Activated B cell treated with CpG ODN at 0.5 μM for 24 hours (primary cell): ENCODE results near the gene MYO1E. TPM values are rescaled to one million over a fixed set of nuclear protein-coding genes. Genes with fewer than 3 reads are reported as not detected.

ENCODE experiments used
- ATAC-seq: fragments of 200-7000 bp; cut with Tn5 transposase; one replicate; pipeline ENCODE4 v1.10.0; 2021; ENCODE audit warnings: low read depth, mild to moderate bottlenecking, moderate library complexity
- CTCF ChIA-PET: fragments of 350-600 bp; sonication (Branson Sonifier 250); formaldehyde crosslinking; loops from one replicate; lab custom pipeline; 2021; ENCODE audit warnings: antibody characterized with exemption; lab: Charles Lee
- POLR2A ChIA-PET: fragments of 350-600 bp; sonication (Branson Sonifier 250); formaldehyde crosslinking; loops from one replicate; lab custom pipeline; 2021; ENCODE audit warnings: antibody characterized with exemption; lab: Charles Lee
- DNase-seq: peaks from one replicate; pipeline ENCODE4 v3.0.0; 2022
- H3K27ac Mint-ChIP-seq: one replicate; pipeline ENCODE4 v1.8.0; 2020; ENCODE audit warnings: mixed read lengths
- H3K27me3 Mint-ChIP-seq: one replicate; pipeline ENCODE4 v1.8.0; 2021; ENCODE audit warnings: mixed read lengths
- H3K36me3 Mint-ChIP-seq: one replicate; pipeline ENCODE4 v1.8.0; 2021; ENCODE audit warnings: low read depth, mixed read lengths
- H3K4me1 Mint-ChIP-seq: one replicate; pipeline ENCODE4 v1.8.0; 2021; ENCODE audit warnings: mixed read lengths
- H3K4me3 Mint-ChIP-seq: one replicate; pipeline ENCODE4 v1.8.0; 2020; ENCODE audit warnings: mild to moderate bottlenecking, mixed read lengths
- H3K9me3 Mint-ChIP-seq: one replicate; pipeline ENCODE4 v1.8.0; 2020; ENCODE audit warnings: mixed read lengths
- CTCF ChIP-seq: fragments of 200-600 bp; IDR thresholded peaks from one replicate; pipeline ENCODE4 v1.8.0; 2022; ENCODE audit warnings: antibody characterized with exemption, mild to moderate bottlenecking
- intact Hi-C: fragments of 100-400 bp; cut with micrococcal nuclease; formaldehyde crosslinking; loops from one replicate; pipeline ENCODE4 v1.15.1; 2024
- total RNA-seq: library from RNA; stranded (reverse); gene quantifications from 2 replicates; pipeline ENCODE4 v1.2.3, GENCODE V29; 2022

Gene MYO1E
- total RNA-seq, 1 donor from 2014 or later, result 186 TPM

GRCh38 chr15:59416816-59417215 is 44.1 kb upstream of the MYO1E start:
- H3K36me3 Mint-ChIP-seq, result no peaks in the 10 kb centered on the region
- no peak for DNase-seq
- intact Hi-C loops, result loop anchor here (10.0 kb wide), 1 partner anchor 642 kb away; the partner anchor contains the start of gene MINDY2
- no peaks in the 10 kb centered on the region for H3K9me3 Mint-ChIP-seq
- H3K27me3 Mint-ChIP-seq, result no peaks in the 10 kb centered on the region
- no peak overlapping the region for H3K4me3 Mint-ChIP-seq
- no peak overlapping the region for H3K27ac Mint-ChIP-seq
- no peak for ATAC-seq
- peaks cover 72% of the 10 kb centered on the region for H3K4me1 Mint-ChIP-seq
- ChIA-PET POLR2A (no interaction called here), CTCF (no interaction called here)
- TF ChIP-seq CTCF, result no peak

DNA sequence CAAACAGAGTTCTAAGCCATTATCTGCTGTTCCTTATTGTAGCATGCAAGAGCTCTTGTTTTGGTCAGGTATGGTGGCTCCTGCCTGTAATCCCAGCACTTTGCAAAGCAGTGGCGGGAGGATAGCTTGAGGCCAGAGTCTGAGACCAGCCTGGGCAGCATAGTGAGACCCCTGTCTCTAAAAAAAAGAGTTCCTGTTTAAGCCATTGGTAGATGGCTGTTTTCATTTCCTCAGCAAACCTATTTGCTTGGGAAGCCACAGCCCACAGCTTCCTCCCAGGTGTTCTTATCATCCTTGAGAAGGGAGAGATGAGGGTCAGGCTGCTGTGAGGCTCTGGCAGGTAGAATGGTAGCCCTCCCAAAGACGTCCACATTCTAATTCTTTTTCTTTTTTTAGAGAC is 40.9 kb upstream of the MYO1E start:
- no peak for TF ChIP-seq CTCF
- ATAC-seq, result no peak
- POLR2A ChIA-PET, result interaction anchor here (0.6 to 4.8 kb wide), 14 partner anchors 9 to 239 kb away, joined by 3 to 63 read pairs (median 10); partner anchors contain the start of genes FAM81A and MYO1E
- Mint-ChIP-seq H3K4me3 (peak overlapping the region; percentile 78), H3K27me3 (no peaks in the 10 kb centered on the region), H3K36me3 (no peaks in the 10 kb centered on the region), H3K27ac (peak overlapping the region; percentile 98), H3K4me1 (peaks cover 77% of the 10 kb centered on the region), H3K9me3 (no peaks in the 10 kb centered on the region)
- CTCF ChIA-PET, result interaction anchor here (0.7 to 4.8 kb wide), 13 partner anchors 8 to 239 kb away, joined by 3 to 50 read pairs (median 6); no protein-coding TSS in a partner anchor
- intact Hi-C loops, result loop anchor here (1.0 to 10.0 kb wide), 9 partner anchors 14 to 639 kb away; partner anchors contain the start of genes BNIP2 and MINDY2
- no peak for DNase-seq

DNA sequence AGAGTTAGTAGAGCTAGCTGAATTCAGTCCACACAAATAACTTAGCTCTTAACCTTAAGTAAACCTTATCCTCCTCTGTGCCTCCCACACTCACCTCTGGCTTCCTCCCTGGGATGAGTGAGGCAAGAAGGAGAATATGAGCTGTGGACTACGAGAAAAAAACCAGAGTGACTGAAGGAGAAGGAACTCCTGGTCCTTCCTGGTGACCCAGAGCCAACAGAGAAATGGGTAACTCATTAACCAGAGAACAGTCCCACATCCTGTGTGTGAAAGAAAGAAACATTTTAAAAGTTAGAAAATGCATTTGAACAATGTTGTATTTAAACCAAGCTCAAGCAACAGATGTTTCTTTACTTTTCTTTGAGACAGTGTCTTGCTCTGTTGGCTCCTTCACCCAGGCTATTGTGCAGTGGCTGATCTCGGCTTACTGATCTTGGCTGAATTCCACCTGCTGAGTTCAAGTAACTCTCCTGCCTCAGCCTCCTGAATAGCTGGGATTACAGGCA is 37.8 kb upstream of the MYO1E start:
- no peaks in the 10 kb centered on the region for H3K27me3 Mint-ChIP-seq
- POLR2A ChIA-PET, result interaction anchor here (0.6 to 4.8 kb wide), 11 partner anchors 10 to 435 kb away, joined by 3 to 63 read pairs (median 7); partner anchors contain the start of gene MYO1E
- H3K27ac Mint-ChIP-seq, result peak overlapping the region; percentile 98
- TF ChIP-seq CTCF, result no peak
- DNase-seq (no peak), ATAC-seq (no peak)
- peaks cover 84% of the 10 kb centered on the region for H3K4me1 Mint-ChIP-seq
- intact Hi-C loops, result loop anchor here (10.0 kb wide), 1 partner anchor 636 kb away; the partner anchor contains the start of gene MINDY2
- no peaks in the 10 kb centered on the region for H3K9me3 Mint-ChIP-seq
- H3K36me3 Mint-ChIP-seq, result no peaks in the 10 kb centered on the region
- CTCF ChIA-PET, result interaction anchor here (1.6 to 4.8 kb wide), 5 partner anchors 11 to 172 kb away, joined by 5 to 50 read pairs (median 11); no protein-coding TSS in a partner anchor
- H3K4me3 Mint-ChIP-seq, result peak overlapping the region; percentile 73

DNA sequence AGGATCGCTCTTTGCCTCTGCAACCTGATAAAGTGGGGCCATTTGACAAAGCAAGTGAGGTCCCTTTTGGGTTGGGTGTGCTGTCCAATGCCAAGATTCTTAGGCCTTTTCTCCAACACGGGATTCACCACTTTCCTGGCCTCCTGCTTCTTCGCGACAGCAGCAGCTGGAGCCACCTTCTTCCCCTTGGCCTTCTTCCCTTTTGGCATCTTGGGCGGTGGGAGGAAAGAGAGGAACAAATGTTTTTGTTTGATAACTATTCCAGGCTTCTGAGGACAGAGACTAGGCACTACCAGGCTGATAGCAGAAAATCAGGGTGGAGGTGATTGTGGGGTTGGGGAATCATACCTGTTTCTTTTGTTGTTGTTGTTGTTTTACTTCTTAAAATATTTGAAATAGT is 35.3 kb upstream of the MYO1E start:
- no peaks in the 10 kb centered on the region for H3K36me3 Mint-ChIP-seq
- no peaks in the 10 kb centered on the region for H3K9me3 Mint-ChIP-seq
- no peak for DNase-seq
- ATAC-seq, result no peak
- no peak for TF ChIP-seq CTCF
- H3K4me3 Mint-ChIP-seq, result peak overlapping the region; percentile 72
- H3K27me3 Mint-ChIP-seq, result no peaks in the 10 kb centered on the region
- ChIA-PET CTCF (no interaction called here), POLR2A (interaction anchor here (1.0 to 2.0 kb wide), 3 partner anchors 9 to 110 kb away, joined by 4 to 6 read pairs (median 6); partner anchors contain the start of gene MYO1E)
- intact Hi-C loops, result no loop called here
- peak overlapping the region; percentile 77 for H3K27ac Mint-ChIP-seq
- peaks cover 85% of the 10 kb centered on the region for H3K4me1 Mint-ChIP-seq

GRCh38 chr15:59406446-59406845 is 33.8 kb upstream of the MYO1E start:
- CTCF ChIA-PET, result interaction anchor here (1.9 kb wide), 1 partner anchor 159 kb away, joined by 6 read pairs; no protein-coding TSS in a partner anchor
- DNase-seq (no peak), ATAC-seq (peak; percentile 32)
- POLR2A ChIA-PET, result interaction anchor here (0.6 to 2.0 kb wide), 5 partner anchors 34 to 230 kb away, joined by 3 to 10 read pairs (median 3); partner anchors contain the start of gene MYO1E
- no peaks in the 10 kb centered on the region for H3K9me3 Mint-ChIP-seq
- H3K27me3 Mint-ChIP-seq, result no peaks in the 10 kb centered on the region
- intact Hi-C loops, result no loop called here
- H3K27ac Mint-ChIP-seq, result peak overlapping the region; percentile 79
- peak overlapping the region; percentile 68 for H3K4me3 Mint-ChIP-seq
- no peaks in the 10 kb centered on the region for H3K36me3 Mint-ChIP-seq
- H3K4me1 Mint-ChIP-seq, result peaks cover 79% of the 10 kb centered on the region
- TF ChIP-seq CTCF, result no peak
